Endometrial microvascular endothelial cells (primary cell): ENCODE data around the gene APC. TPM values are rescaled to one million over a fixed set of nuclear protein-coding genes. Genes with fewer than 3 reads are reported as not detected.
"Not testable (repeated sequence)": the region's sequence is repeated elsewhere in the genome, so short reads cannot be mapped to it uniquely, and the experiment has no call there.

Experiments used
- in situ Hi-C: cut with HindIII; loops from 2 replicates; pipeline ENCODE4 v1.10.0; 2017; ENCODE audit warnings: low sequenced_read_pairs, low pct_unique_long_range_greater_than_20kb; ENCODE audit errors: inconsistent ontology term
- total RNA-seq: library from RNA; depleted of rRNA; stranded (reverse); fragments of >200 nt; gene quantifications from one replicate; pipeline ENCODE4 v1.2.3, GENCODE V29; 2015; ENCODE audit errors: inconsistent ontology term

Gene APC
- total RNA-seq, 1 donor from 2014 or later = 28.1 TPM

GRCh38 chr5:112824197-112824596 lies 86.5 kb downstream of the APC start:
- in situ Hi-C loops = no loop called here

DNA sequence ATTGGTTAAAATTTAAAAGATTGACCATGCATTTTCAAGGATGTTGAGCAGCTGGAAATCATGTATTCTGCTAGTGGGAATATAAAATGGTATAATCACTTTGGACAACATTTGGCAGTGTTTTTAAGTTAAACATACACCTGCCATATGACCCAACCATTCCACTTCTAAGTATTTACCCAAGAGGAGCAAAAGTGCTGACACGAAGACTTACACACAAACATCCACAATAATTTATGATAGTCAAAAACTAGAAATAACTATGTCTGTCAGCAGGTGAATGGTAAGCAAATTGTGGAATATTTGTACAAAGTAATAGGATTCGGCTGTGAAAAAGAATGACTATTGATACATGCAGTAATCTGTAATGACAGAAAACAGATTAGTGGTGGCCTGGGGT lies 92.7 kb downstream of the APC start:
- in situ Hi-C loops = no loop called here

- in situ Hi-C loops = no loop called here
Observed at GRCh38 chr5:112833971-112834370, 96.3 kb downstream of the APC start.

GRCh38 chr5:112844489-112844888 lies 106.8 kb downstream of the APC start:
- in situ Hi-C loops = no loop called here

DNA sequence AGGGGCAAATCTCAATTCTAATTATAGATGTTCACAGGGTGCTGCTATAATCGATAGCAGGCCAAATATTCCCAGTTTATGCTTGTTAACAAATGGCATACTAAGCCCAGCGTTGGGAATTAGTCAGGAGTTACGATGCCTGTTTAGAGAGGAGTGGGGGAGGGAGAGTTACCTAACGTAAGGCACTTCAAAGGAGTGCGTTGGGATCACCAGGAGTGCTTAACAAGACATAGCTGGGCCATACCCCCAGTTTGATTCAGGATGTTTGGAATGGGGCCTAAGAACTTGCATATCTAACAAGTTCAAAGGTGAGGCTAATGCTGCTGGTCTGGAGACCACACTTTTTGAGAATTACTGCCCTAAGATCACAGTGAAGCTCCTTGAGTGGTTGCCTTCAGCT lies 108.9 kb downstream of the APC start:
- in situ Hi-C loops = no loop called here

DNA sequence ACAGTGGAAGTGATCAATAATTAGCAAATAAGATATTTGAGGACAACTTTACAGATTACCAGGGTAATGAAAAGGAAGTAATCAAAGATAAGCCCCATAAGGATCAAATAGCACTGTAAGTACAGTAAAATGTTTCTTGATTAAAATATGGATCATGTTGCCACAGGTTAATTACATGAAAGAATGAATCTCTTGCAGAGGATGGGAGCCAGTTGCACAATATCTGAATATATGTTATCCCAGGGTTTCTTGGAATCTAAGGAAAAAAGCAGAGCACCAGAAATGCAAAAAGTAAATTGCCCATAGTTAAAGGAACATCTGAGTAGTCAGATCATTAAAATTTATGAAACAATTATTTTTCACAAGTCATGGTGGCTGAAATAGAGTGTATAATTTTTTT lies 109.6 kb downstream of the APC start:
- in situ Hi-C loops = no loop called here

DNA sequence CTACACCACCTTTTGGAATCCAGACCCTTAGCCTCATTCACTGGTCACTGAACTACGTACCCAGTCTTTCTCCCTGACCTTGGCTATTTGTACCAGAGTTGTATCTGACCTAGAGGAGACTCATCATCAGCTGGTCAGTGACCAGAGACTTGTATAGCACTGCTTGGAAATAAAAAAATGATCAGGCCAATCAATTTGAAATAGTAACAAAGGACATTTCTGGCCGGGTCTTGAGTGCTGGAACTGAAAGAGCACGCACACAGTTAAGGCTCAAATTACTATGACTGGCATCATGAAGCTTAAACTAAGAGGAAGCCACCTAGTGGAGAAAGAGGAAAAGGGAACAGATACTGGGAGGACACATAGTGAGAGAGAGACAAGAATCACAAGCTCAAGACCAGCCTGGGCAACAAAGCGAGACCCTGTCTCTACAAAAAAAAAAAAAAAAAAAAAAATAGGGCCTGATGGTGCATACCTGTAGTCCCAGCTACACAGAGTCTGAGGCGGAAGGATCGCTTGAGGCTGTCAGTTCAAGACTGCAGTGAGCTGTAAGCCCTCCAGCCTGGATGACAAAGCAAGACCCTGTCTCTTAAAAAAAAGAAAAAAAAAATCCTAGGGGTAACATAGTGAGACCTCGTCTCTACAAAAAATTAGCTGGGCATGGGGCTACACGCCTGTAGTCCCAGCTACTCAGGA lies 110.6 kb downstream of the APC start:
- in situ Hi-C loops = no loop called here

GRCh38 chr5:112849912-112850311 lies 112.2 kb downstream of the APC start:
- in situ Hi-C loops = no loop called here

DNA sequence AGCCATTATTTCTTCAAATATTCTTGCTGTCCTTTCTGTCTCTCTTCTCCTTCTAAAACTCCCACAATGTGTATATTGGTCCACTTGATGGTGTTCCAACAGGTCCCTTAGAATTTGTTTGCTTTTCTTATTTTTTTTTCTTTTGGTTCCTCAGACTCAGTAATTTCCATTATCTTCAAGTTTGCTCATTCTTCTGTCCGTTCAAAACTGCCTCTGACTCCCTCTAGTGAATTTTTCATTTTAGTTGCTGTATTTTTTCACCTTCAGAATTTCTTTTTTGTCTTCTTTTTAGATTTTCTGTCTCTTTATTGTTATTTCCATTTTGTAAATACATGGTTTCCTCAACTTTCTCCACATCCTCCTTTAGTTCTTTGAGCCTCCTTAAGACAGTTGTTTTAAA lies 117.0 kb downstream of the APC start:
- in situ Hi-C loops = no loop called here

GRCh38 chr5:112857866-112858265 lies 120.2 kb downstream of the APC start:
- in situ Hi-C loops = no loop called here

DNA sequence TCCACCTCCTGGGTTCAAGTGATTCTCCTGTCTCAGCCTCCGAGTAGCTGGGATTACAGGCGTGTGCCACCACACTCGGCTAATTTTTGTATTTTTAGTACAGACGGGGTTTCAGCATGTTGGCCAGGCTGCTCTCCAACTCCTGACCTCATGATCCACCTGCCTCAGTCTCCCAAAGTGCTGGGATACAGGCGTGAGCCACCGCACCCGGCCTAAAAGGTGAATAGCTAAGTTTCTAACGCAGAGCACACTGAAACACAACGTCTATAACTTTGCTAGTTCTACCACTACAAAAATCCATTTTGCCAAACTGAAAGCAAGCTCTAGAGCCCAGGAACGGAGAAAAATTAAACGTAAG lies 122.9 kb downstream of the APC start:
- in situ Hi-C loops = not testable (repeated sequence)

DNA sequence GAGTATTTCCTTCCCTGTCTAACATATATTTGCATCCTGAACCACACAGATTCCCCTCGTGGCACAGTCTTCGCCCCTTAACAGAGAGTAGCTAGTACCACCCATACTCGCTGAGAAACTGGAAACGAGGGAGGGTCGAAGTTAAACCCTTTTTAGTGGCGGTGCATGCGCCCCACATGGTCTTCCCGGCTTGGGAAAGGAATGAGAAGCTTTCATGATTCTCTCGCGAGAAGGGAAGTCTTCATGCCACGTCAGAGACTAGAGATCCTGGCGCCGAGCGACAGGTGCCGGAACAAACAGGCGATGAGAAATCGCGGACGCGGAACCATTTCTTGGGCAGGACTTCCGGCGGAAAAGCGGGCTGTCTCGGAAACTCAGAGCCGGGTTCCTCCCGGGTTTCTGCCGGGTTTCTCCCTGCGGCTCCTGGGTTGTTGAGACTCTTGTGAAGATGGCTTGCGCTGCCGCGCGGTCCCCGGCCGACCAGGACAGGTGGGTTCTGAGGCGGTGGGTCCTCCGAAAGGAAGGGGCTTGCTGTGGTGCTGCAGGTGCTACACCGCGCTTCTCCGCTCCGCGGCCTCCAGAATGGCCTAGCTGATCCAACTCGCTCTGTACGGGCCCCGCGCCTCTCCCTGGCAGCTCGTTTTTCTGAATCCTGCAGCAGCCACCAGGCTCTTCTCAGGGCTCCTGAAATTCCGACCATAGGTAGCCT lies 123.4 kb downstream of the APC start, which contains the start of gene SRP19:
Gene SRP19 (plus strand): TSS at position 359 of the 709 bp plus-strand sequence. CDS start 90 bp downstream, at position 449.
- in situ Hi-C loops = no loop called here

DNA sequence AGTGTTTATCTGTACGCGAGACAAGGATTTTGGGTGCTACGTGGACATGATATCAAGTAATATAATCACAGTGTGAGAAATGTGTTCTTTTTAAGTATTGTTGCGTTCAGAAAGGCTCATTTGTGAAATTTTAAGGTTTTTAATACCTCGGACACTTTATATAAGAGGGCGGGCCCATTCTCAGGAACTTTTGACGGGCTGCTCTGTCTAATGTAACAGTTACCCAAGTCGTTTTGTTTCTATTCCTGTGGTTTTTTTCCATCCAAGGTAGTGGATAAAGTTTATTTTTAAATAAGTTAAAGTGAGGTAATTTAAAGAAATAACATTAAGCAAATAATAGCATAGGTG lies 123.9 kb downstream of the APC start:
- in situ Hi-C loops = no loop called here

DNA sequence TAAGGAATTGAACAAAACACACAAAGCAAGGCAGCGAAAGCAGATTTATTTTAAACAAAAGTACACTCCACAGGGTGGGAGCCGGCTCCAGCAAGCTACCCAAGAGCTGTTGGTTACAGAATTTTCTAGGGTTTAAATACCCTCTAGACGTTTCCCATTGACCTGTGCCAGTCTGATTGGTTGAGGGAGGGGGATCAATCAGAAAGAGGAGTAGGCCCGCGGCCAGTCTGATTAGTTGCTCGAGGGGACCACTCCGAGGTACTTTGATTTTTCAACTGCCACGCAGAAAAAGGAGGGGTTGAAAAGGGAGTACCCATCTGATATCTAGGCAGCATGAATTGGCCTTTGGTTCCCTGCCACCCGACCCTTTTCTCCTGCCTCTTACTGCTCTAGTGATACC lies 124.4 kb downstream of the APC start:
- in situ Hi-C loops = no loop called here

GRCh38 chr5:112863549-112863948 lies 125.9 kb downstream of the APC start:
- in situ Hi-C loops = no loop called here

GRCh38 chr5:112865128-112865527 lies 127.4 kb downstream of the APC start:
- in situ Hi-C loops = no loop called here

- in situ Hi-C loops = no loop called here
Observed at GRCh38 chr5:112866739-112867138, 129.1 kb downstream of the APC start.

- in situ Hi-C loops = no loop called here
Observed at GRCh38 chr5:112867411-112867810, 129.7 kb downstream of the APC start.

DNA sequence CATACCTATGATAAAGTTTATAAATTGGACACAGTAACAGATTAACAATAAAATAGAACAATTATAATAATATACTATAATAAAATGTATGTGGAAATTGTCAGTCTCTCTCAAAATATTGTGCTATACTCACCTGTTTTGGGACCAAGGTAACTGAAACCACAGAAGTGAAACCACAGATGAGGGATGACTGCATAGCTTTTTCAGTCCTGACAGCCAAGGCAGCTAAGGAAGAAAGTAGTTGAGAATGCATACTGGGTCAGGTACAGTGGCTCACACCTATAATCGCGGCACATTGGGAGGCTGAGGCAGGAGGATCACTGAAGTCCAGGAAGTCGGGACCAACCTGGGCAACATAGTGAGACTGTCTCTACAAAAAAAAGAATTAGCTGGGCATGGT lies 132.3 kb downstream of the APC start:
- in situ Hi-C loops = no loop called here

DNA sequence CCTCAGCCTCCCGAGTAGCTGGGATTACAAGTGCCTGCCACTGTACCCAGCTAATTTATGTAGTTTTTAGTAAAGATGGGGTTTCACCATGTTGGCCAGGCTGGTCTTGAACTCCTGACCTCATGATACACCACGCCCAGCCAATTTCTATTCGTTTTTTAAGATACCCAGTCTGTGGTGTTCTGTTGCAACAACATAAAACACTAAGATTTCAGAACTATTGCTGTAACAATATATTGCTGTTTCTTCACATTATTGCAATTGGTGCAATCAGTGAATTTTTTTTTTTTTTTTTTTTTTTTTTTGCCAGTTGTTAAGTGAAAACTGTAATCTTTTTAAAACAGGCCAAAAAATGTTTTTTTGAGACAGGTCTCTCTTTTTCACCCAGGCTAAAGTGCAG lies 133.3 kb downstream of the APC start:
- in situ Hi-C loops = no loop called here

- in situ Hi-C loops = no loop called here
Observed at GRCh38 chr5:112876362-112876761, 138.7 kb downstream of the APC start.
